HG03108 (cell line): ENCODE results near the gene GPN1.
"Not testable (repeated sequence)": the region's sequence is repeated elsewhere in the genome, so short reads cannot be mapped to it uniquely, and the experiment has no call there.

ENCODE experiments used
- ATAC-seq: cut with Tn5 transposase; IDR thresholded peaks from one replicate; pipeline ENCODE4 v1.9.1; 2021; ENCODE audit warnings: moderate library complexity; ENCODE audit not compliant: unreplicated experiment

Gene GPN1

DNA sequence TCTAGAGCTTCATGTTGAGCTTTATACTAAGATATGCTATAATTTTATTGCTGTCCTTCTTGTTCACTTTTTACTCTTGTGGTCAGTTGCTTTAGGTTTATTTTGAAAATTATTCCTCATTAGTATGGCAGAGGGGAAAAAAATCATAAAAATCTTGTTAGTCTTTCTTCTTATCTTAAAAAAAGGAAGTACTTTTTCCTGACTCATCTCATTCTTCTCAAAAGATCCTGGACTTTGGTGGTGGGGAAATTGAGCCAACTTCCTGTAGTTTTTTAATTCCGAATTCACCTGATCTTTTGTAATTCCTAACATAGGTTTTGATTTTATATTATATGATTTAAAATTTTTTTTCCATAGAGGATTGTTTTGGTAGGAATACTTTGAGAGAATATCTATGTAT is 38.6 kb downstream of the GPN1 start:
- ATAC-seq: no peak

DNA sequence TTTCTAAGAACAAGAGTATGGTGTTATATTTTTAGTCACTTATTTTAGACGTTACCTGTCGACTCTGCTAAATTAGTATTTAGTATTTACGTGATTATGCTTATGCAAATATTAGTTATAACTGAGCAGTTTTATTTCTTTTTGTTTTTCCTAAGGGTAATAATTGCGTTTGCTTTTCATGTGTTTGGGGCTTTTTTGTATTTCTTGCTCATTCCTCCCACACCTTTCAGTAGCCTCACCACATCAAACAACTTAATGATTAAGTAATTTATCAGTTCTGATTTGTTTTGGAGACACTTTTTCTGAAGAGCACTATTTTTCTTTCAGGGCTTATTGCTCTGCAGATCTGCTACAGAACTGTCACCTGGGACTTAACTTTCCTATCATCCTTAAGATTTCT is 42.4 kb downstream of the GPN1 start:
- no peak for ATAC-seq

GRCh38 chr2:27672723-27673486 is 44.1 kb downstream of the GPN1 start:
- no peak for ATAC-seq

- no peak for ATAC-seq
These were observed 51.7 kb downstream of the GPN1 start for GRCh38 chr2:27680571-27680970.

DNA sequence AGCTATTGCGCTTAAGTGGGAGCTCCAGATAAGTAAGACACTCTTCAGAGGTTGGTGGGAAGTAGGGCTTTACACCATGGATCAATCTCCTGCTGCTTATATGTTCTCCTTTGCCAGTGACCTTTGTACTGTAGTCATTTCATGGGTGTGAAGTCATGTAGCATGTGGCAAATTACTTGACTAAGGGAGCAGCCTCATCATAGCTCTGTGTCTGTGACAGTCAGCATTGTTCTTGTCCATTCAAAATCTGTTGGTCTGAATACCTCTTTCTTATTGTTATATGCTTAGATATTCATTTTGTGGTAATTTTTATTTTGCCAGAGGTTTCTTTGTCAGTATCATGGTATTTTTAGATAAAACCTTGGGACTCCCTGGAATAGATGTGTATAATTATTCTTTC is 53.0 kb downstream of the GPN1 start:
- no peak for ATAC-seq

DNA sequence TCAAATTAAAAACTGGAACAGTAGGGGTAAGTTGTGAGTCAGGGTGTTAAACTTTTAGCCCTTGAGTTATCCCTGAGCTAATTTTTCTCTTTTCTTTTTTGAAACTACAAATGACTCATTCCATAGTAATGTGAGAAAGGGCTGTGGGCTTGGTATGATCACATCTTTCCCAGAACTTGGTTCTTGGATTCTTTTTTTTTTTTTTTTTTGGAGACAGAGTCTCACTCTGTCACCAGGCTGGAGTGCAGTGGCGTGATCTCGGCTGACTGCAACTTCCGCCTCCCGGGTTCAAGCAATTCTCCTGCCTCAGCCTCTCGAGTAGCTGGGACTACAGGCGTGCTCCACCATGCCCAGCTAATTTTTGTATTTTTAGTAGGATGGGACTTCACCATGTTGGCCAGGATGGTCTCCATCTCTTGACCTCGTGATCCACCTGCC is 53.5 kb downstream of the GPN1 start:
- ATAC-seq: not testable (repeated sequence)

GRCh38 chr2:27683390-27684071 is 54.7 kb downstream of the GPN1 start:
- ATAC-seq: no peak

DNA sequence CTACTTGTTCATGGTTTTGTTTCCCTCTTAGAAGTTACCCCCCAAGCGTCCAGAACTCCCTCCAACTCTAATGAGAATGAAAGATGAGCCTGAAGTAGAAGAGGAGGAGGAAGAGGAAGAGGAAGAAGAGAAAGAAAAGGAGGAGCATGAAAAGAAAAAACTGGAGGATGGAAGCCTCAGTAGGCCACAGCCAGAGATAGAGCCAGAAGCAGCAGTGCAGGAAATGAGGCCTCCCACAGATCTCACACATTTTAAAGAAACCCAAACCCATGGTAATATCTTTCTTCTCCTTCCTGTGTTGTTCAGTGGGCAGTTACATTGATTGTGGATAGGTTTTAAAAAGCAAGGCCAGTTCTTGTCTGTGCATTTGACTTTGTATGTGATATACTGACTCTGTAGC is 56.2 kb downstream of the GPN1 start:
- ATAC-seq: not testable (repeated sequence)

GRCh38 chr2:27685577-27685976 is 56.7 kb downstream of the GPN1 start:
- no peak for ATAC-seq

GRCh38 chr2:27687232-27687631 is 58.4 kb downstream of the GPN1 start:
- ATAC-seq: no peak

DNA sequence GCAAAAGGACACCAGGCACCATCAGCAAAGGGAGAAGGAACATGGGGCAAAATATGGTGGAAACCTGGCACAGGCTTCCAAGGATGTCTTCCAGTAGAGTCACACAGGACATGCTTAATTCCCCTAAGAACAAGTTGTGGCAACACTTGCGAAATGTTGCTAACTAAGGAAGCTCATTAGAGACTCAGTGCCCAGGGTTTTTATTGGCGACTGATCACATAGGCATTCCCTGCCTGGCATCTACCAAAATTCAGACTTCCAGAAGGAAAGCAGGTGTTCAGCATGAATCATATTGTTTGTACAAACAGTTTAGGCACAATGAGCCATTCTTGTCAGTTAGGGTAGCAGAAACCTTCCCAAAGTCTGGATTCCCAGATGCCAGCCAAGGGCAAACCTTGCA is 60.6 kb downstream of the GPN1 start:
- no peak for ATAC-seq

GRCh38 chr2:27690052-27690451 is 61.2 kb downstream of the GPN1 start:
- ATAC-seq: no peak

- no peak for ATAC-seq
These were observed 68.8 kb downstream of the GPN1 start for GRCh38 chr2:27697660-27698059.
